GM23338 (cell line): ENCODE results near the gene STX16. TPM values are rescaled to one million over a fixed set of nuclear protein-coding genes. Genes with fewer than 3 reads are reported as not detected.

Experiments
- ATAC-seq: fragments of 200-7000 bp; cut with Tn5 transposase; 3 replicates; pipeline ENCODE4 v1.9.1; 2020
- DNase-seq: peaks from one replicate; pipeline ENCODE4 v3.0.0-alpha.2; 2015; ENCODE audit warnings: low spot score
- H2AFZ ChIP-seq: fragments of 200-600 bp; sonication (generic); 2 replicates; pipeline ENCODE4 v1.8.0; 2016; ENCODE audit warnings: antibody characterized with exemption, mild to moderate bottlenecking, moderate library complexity
- H3F3A ChIP-seq: fragments of 200-600 bp; sonication (generic); replicated peaks from 2 replicates; pipeline ENCODE4 v1.8.0; 2017; ENCODE audit warnings: antibody characterized with exemption, mixed run types, low read depth
- H3K27ac ChIP-seq: fragments of 200-600 bp; sonication (generic); 2 replicates; pipeline ENCODE4 v1.6.1; 2016; ENCODE audit warnings: low read depth
- H3K27me3 ChIP-seq: fragments of 200-600 bp; sonication (generic); 2 replicates; pipeline ENCODE4 v1.8.0; 2016; ENCODE audit warnings: mild to moderate bottlenecking, mixed run types, moderate library complexity; ENCODE audit not compliant: insufficient read depth
- H3K36me3 ChIP-seq: fragments of 200-600 bp; sonication (generic); 2 replicates; pipeline ENCODE4 v1.8.0; 2016; ENCODE audit warnings: mild to moderate bottlenecking; ENCODE audit not compliant: insufficient read depth
- H3K4me1 ChIP-seq: fragments of 200-600 bp; sonication (generic); 2 replicates; pipeline ENCODE4 v1.8.0; 2016; ENCODE audit warnings: mild to moderate bottlenecking, moderate library complexity; ENCODE audit not compliant: insufficient read depth
- H3K4me2 ChIP-seq: fragments of 200-600 bp; sonication (generic); 2 replicates; pipeline ENCODE4 v1.7.1; 2017; ENCODE audit warnings: mixed run types
- H3K4me3 ChIP-seq: fragments of 200-600 bp; sonication (generic); 2 replicates; pipeline ENCODE4 v1.6.1; 2016; ENCODE audit warnings: mixed run types
- H3K79me2 ChIP-seq: fragments of 200-600 bp; sonication (generic); replicated peaks from 2 replicates; pipeline ENCODE4 v1.8.0; 2017; ENCODE audit warnings: mild to moderate bottlenecking; ENCODE audit not compliant: insufficient read depth
- H3K9me2 ChIP-seq: fragments of 200-600 bp; sonication (generic); 2 replicates; pipeline ENCODE4 v1.8.0; 2017; ENCODE audit not compliant: insufficient read depth
- H4K20me1 ChIP-seq: fragments of 200-600 bp; sonication (generic); replicated peaks from 2 replicates; pipeline ENCODE4 v1.8.0; 2017; ENCODE audit warnings: mild to moderate bottlenecking; ENCODE audit not compliant: insufficient read depth
- H3K27ac Mint-ChIP-seq: 2 replicates; pipeline ENCODE4 v1.8.0; 2020; ENCODE audit warnings: inconsistent platforms, mild to moderate bottlenecking, moderate library complexity, mixed read lengths
- H3K27me3 Mint-ChIP-seq: 3 replicates; pipeline ENCODE4 v1.8.0; 2022; ENCODE audit warnings: low read depth, mild to moderate bottlenecking, moderate library complexity, mixed read lengths, inconsistent platforms; ENCODE audit not compliant: insufficient read depth, poor library complexity
- H3K36me3 Mint-ChIP-seq: 3 replicates; pipeline ENCODE4 v1.8.0; 2021; ENCODE audit warnings: low read depth, mild to moderate bottlenecking, inconsistent platforms, moderate library complexity, mixed read lengths
- H3K4me1 Mint-ChIP-seq: 3 replicates; pipeline ENCODE4 v1.8.0; 2020; ENCODE audit warnings: mild to moderate bottlenecking, inconsistent platforms, mixed read lengths
- H3K4me3 Mint-ChIP-seq: 3 replicates; pipeline ENCODE4 v1.8.0; 2021; ENCODE audit warnings: moderate library complexity, mild to moderate bottlenecking, inconsistent platforms, mixed read lengths
- H3K9me3 Mint-ChIP-seq: 3 replicates; pipeline ENCODE4 v1.8.0; 2020; ENCODE audit warnings: moderate library complexity, mild to moderate bottlenecking, inconsistent platforms, mixed read lengths
- CREB1 ChIP-seq: fragments of 250-450 bp; sonication (Bioruptor Pico); IDR thresholded peaks from 2 replicates; pipeline ENCODE4 v1.5.0; 2020; ENCODE audit warnings: low read depth, mild to moderate bottlenecking, moderate library complexity
- ETS1 ChIP-seq: IDR thresholded peaks from 2 replicates; pipeline ENCODE4 v1.6.1; 2016; ENCODE audit warnings: antibody characterized with exemption
- EZH2 ChIP-seq: fragments of 200-600 bp; sonication (generic); IDR thresholded peaks from one replicate; pipeline ENCODE4 v1.8.0; 2017; ENCODE audit warnings: antibody characterized with exemption, mild to moderate bottlenecking, low read depth; ENCODE audit not compliant: unreplicated experiment
- EZH2phosphoT487 ChIP-seq: fragments of 200-600 bp; sonication (generic); IDR thresholded peaks from one replicate; pipeline ENCODE4 v1.8.1; 2018; ENCODE audit warnings: antibody characterized with exemption; ENCODE audit not compliant: unreplicated experiment
- JUNB ChIP-seq: IDR thresholded peaks from one replicate; pipeline ENCODE4 v1.6.1; 2016; ENCODE audit warnings: antibody characterized with exemption; ENCODE audit not compliant: unreplicated experiment
- NANOG ChIP-seq: IDR thresholded peaks from 2 replicates; pipeline ENCODE4 v1.6.1; 2016; ENCODE audit warnings: antibody characterized with exemption, borderline replicate concordance
- POLR2AphosphoS5 ChIP-seq: IDR thresholded peaks from 2 replicates; pipeline ENCODE4 v1.6.1; 2016; ENCODE audit warnings: antibody characterized with exemption, low read depth
- STAT1 ChIP-seq: IDR thresholded peaks from one replicate; pipeline ENCODE4 v1.6.1; 2016; ENCODE audit warnings: antibody characterized with exemption; ENCODE audit not compliant: unreplicated experiment
- ZNF114 ChIP-seq: fragments of 250-450 bp; sonication (Bioruptor Pico); IDR thresholded peaks from 2 replicates; pipeline ENCODE4 v1.5.0; 2020; ENCODE audit warnings: mild to moderate bottlenecking, moderate library complexity
- ZNF331 ChIP-seq: fragments of 250-450 bp; sonication (Bioruptor Pico); IDR thresholded peaks from 2 replicates; pipeline ENCODE4 v1.5.0; 2020; ENCODE audit warnings: low read depth, mild to moderate bottlenecking, moderate library complexity
- ZNF462 ChIP-seq: fragments of 250-450 bp; sonication (Bioruptor Pico); IDR thresholded peaks from 2 replicates; pipeline ENCODE4 v1.5.0; 2020; ENCODE audit warnings: mild to moderate bottlenecking, moderate library complexity
- polyA plus RNA-seq: library from polyadenylated mRNA; unstranded; fragments of >200 nt; fragmentation: Nextera tagmentation; extraction: Ambion mirVana; gene quantifications from 2 replicates; pipeline ENCODE4 v1.2.1, GENCODE V29; 2016
- total RNA-seq: library from RNA; depleted of rRNA; stranded (reverse); fragments of >200 nt; shearing (Covaris generic); gene quantifications from 2 replicates; pipeline ENCODE4 v1.2.3, GENCODE V29; 2014
- TF ChIP-seq, protein P1 (sequence below): IDR thresholded peaks from one replicate; pipeline ENCODE4 v1.6.1; 2018; ENCODE audit warnings: antibody characterized with exemption; ENCODE audit not compliant: unreplicated experiment

The STX16 gene
- total and polyA plus RNA-seq, 2 experiments from 2014 or later, result 31.2 to 70.5 TPM

GRCh38 chr20:58608096-58608840, 42.8 kb upstream of the STX16 start:
- no peak overlapping the region for H3K27ac ChIP-seq
- Mint-ChIP-seq H3K27me3 (peaks cover 8% of the 10 kb centered on the region), H3K4me3 (no peak overlapping the region), H3K36me3 (no peaks in the 10 kb centered on the region), H3K4me1 (no peaks in the 10 kb centered on the region; the same call in 2 of the 3 replicates), H3K27ac (no peak overlapping the region), H3K9me3 (no peaks in the 10 kb centered on the region; the same call in 2 of the 3 replicates)
- peaks cover 3% of the 10 kb centered on the region; the same call in 1 of the 2 replicates for H3K4me1 ChIP-seq
- H4K20me1 ChIP-seq, result no peaks in the 10 kb centered on the region
- no peaks in the 10 kb centered on the region for H3K79me2 ChIP-seq
- H3K9me2 ChIP-seq, result no peaks in the 10 kb centered on the region
- no peak for TF ChIP-seq ZNF114 (CRISPR knock-in tag)
- no peak for TF ChIP-seq JUNB
- TF ChIP-seq ZNF462 (CRISPR knock-in tag), result no peak
- TF ChIP-seq, protein P1, sequence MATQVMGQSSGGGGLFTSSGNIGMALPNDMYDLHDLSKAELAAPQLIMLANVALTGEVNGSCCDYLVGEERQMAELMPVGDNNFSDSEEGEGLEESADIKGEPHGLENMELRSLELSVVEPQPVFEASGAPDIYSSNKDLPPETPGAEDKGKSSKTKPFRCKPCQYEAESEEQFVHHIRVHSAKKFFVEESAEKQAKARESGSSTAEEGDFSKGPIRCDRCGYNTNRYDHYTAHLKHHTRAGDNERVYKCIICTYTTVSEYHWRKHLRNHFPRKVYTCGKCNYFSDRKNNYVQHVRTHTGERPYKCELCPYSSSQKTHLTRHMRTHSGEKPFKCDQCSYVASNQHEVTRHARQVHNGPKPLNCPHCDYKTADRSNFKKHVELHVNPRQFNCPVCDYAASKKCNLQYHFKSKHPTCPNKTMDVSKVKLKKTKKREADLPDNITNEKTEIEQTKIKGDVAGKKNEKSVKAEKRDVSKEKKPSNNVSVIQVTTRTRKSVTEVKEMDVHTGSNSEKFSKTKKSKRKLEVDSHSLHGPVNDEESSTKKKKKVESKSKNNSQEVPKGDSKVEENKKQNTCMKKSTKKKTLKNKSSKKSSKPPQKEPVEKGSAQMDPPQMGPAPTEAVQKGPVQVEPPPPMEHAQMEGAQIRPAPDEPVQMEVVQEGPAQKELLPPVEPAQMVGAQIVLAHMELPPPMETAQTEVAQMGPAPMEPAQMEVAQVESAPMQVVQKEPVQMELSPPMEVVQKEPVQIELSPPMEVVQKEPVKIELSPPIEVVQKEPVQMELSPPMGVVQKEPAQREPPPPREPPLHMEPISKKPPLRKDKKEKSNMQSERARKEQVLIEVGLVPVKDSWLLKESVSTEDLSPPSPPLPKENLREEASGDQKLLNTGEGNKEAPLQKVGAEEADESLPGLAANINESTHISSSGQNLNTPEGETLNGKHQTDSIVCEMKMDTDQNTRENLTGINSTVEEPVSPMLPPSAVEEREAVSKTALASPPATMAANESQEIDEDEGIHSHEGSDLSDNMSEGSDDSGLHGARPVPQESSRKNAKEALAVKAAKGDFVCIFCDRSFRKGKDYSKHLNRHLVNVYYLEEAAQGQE, result no peak
- TF ChIP-seq CREB1 (CRISPR knock-in tag), result no peak
- no peak for TF ChIP-seq ETS1
- TF ChIP-seq NANOG, result no peak
- TF ChIP-seq EZH2phosphoT487, result no peak
- TF ChIP-seq STAT1, result no peak
- no peak for TF ChIP-seq EZH2
- no peak for TF ChIP-seq ZNF331
- no peak for TF ChIP-seq POLR2AphosphoS5
- no peak overlapping the region for H3K4me3 ChIP-seq
- H3K4me2 ChIP-seq, result no peak overlapping the region
- H3K27me3 ChIP-seq, result no peaks in the 10 kb centered on the region
- no peak overlapping the region for H2AFZ ChIP-seq
- no peaks in the 10 kb centered on the region for H3K36me3 ChIP-seq
- no peak for DNase-seq
- H3F3A ChIP-seq, result no peaks in the 10 kb centered on the region
- no peak for ATAC-seq
